ENCODE measurements around the gene ACTN4. TPM values are rescaled to one million over a fixed set of nuclear protein-coding genes. Genes with fewer than 3 reads are reported as not detected.

ACTN4 gene
- total RNA-seq, 2 donors from 2014 or later: 971 to 1,150 TPM

DNA sequence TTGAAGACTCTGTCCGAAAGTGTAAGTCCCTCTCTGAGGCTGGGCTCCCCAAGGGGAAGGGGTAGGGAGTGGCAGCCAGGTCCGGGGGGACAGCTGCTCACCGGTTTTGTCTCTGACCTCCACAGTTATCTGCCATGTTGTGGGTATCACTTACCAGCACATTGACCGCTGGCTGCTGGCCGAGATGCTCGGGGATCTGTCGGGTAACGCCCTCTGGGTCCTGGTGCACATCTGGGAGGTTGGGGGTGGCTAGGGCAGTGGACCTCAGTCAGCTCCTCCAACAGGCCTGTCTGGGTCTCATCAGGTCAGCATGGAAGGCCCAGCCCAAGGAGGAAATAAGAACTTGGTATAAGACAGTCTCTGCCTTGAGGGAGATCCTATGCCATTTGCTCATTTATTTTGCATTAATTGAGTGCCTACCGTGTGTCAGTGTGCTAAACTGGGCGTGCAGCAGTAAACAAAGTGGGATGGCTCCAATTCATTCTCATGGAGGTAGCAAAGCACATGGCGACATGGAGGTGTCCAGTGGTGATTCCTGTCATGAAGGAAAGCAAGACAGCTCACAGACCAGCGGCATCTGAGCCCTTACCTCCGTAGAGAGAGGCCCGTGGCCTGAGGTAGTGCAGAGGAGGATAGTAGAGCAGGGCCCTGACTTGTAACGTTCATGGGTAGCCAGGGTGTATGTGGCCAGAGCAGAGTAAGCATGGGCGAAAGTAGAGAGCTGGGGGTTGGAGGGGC is 14.8 kb upstream of the ACTN4 start:
- DNase-seq (no peak), ATAC-seq (no peak)
- intact Hi-C loops (cut with DNase I, micrococcal nuclease): loop anchor here in 1 of 2 donors (5.0 kb wide), 1 partner anchor 230 kb away; the partner anchor contains the start of gene FAM98C

DNA sequence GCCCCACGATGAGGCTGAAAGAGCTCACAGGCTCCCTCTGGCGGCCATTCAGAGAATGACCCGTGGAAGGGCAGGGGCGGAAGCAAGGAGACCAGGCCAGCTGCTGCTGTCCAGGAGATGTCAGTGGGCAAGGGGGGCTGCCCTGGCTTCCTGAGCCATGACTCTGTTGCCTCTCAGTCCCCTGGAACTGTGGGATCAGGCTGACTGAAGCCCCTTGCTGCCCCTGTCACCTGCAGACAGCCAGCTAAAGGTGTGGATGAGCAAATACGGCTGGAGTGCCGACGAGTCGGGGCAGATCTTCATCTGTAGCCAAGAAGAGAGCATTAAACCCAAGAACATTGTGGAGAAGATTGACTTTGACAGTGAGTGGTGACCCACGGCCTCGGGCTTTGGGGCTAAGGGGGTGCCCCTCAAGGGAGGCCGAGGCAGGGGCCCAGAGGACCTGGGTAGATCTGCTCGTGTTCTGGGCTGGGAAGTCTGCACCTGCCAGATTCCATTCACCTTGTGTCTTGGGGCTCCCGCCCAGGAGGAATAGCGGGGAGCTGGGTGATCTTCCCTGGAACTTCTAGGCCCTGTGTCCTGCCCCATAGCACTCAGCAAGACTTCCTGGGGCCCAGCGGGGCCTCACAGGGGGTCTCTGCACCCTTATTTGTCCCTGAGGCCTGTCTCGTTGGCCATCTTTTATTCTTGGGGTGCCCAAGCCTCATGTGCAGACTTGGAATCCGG is 12.5 kb upstream of the ACTN4 start:
- ATAC-seq (peak; percentile 7), DNase-seq (peak in 1 of 2 donors; percentile 82)
- intact Hi-C loops (cut with DNase I, micrococcal nuclease): loop anchor here in 1 of 2 donors (5.0 kb wide), 1 partner anchor 233 kb away; the partner anchor contains the start of gene FAM98C

DNA sequence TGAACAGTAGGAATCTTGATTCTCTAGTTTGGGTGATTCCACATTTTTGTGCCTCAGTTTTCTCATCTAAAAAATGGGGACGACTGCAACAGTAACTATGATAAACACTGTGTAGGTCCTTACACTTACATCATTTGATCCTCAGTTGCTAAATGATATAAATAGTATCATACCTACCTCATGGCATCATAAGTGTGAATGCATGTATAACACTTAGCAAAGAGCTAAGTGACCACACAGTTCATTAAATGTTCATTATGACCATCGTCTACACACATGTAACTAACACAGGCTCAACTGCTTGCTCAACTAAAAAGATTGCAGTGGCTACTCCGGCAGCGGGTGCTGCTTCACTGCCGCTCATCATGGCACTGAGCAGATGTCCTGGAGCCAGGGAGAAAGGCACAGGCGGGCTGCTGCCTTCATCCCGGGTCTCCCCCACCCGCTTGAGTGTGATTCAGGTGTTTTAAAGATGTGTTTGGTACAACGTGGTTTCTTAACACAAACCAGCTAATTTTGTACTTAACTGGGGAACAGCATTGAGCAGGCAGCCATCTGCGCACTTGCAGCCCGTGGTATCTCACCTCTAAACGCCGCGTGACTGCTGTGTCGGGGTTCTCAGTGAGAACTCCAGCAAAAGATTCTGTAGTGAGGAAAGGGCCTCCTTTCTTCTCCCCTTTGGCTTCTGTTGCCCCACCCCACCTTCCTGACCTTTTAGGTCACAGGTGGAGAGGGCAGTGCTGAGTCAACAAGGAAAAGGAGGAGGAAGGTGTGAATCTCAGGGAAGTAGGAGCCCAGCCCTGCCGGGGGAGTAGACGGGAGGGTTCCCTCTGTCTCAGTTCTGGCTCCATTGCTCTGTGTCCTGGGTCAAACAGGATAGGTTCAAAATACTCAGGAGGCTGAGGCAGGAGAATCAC is 11.7 kb upstream of the ACTN4 start:
- intact Hi-C loops (cut with DNase I, micrococcal nuclease): no loop called here
- DNase-seq: peak in 1 of 2 donors; percentile 25

DNA sequence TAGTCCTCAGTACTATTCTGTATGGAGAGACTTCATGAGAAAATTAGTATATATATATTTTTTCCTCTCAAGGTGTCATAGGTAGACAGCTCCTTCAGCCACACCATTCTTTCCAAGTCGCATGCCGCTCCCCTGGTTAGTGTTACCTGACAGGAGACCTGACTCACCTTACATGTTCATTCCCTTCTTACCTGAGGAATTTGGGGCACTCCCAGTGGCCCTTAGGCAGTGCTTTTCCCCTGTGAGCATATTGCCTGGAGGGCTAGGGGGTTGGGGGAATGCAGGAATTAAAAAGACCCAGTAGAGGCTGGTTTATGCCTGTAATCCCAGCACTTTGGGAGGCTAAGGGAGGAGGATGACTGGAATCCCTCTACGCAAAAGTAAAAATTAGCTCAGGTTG is 9.0 kb upstream of the ACTN4 start:
- ATAC-seq: no peak
- intact Hi-C loops (cut with DNase I, micrococcal nuclease): no loop called here
- no peak for DNase-seq

More for the DNA sequence above, 11.7 kb upstream of the ACTN4 start:
- peak; percentile 20 for ATAC-seq

DNA sequence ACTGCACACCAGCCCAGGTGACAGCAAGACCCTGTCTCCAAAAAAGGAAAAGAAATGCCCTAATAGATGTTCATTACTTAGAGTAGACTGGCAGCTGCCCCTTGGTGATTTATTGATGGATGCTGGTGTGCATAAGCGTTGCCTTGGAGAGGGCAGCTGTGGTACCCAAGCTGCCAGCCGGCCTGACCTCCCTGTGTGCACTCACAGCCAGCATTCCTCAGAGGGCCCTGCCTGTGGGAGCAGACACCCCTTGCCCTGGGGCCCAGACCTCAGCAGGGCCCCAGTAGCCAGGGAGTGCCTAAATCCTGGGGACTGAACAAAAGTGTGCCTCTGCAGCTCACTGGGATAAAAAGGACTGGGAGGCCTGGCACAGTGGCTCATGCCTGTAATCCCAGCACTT is 7.8 kb upstream of the ACTN4 start:
- no peak for DNase-seq
- intact Hi-C loops (cut with DNase I, micrococcal nuclease): no loop called here
- no peak for ATAC-seq

DNA sequence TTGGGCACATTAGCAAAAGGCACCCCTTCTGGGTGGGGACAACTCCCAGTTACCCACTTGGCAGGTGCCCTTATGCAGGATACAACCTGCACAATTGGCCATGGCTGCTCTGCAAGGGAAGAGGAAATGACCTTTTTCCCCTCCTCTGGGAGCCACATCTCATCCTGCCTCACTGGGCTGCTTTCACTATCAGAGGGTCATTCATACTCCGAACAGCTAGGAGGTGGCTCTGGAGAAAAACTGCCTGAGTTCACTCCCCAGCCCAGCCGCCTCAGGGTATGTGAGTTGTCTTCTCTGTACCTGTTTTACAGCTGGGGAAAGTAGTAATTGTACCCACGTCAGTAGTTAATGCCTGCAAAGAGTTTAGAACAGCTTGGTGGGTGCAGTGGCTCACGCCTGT is 7.1 kb upstream of the ACTN4 start:
- DNase-seq (no peak), ATAC-seq (peak; percentile 24)
- intact Hi-C loops (cut with DNase I, micrococcal nuclease): no loop called here

DNA sequence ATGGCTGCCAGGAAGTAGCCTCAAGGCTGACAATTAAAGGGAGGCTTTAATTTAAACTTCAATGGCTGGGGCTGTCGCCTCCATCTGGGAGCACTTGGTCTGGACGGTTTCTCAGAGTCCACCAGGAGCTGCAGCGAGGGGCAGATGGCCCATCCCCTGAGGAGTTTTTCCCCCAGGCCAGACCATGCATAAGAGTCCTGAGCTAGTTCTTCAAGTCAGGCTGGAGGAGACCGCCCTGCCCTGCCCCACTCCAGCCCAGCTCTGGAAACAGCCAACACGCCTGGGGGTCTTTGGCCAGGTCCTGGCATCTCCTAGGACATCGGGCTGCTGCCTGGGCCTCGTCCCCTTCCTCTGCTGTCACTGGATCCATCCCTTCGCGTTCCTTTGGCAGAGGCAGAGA is 5.3 kb upstream of the ACTN4 start:
- DNase-seq (no peak), ATAC-seq (peak; percentile 1)
- intact Hi-C loops (cut with DNase I, micrococcal nuclease): no loop called here

DNA sequence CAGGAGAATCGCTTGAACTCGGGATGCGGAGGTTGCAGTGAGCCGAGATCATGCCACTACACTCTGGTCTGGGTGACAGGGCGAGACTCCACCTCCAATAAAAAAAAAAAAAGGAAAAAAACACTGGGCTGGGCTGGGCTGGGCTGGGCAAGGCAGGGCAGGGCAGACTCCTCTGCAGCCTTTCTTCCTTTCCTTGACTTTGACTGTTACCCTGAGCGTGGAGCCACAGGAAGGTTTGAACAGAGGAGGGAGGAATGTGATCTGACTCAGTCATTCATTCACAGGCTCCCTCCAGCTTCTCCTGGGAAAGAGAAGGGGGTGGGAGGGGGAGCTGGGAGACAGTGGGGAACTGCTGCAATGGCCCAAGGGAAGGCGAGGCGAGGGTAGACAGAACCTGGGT is 2.7 kb upstream of the ACTN4 start:
- ATAC-seq: peak; percentile 46
- intact Hi-C loops (cut with DNase I, micrococcal nuclease): no loop called here
- peak; percentile 51 to 64 for DNase-seq

DNA sequence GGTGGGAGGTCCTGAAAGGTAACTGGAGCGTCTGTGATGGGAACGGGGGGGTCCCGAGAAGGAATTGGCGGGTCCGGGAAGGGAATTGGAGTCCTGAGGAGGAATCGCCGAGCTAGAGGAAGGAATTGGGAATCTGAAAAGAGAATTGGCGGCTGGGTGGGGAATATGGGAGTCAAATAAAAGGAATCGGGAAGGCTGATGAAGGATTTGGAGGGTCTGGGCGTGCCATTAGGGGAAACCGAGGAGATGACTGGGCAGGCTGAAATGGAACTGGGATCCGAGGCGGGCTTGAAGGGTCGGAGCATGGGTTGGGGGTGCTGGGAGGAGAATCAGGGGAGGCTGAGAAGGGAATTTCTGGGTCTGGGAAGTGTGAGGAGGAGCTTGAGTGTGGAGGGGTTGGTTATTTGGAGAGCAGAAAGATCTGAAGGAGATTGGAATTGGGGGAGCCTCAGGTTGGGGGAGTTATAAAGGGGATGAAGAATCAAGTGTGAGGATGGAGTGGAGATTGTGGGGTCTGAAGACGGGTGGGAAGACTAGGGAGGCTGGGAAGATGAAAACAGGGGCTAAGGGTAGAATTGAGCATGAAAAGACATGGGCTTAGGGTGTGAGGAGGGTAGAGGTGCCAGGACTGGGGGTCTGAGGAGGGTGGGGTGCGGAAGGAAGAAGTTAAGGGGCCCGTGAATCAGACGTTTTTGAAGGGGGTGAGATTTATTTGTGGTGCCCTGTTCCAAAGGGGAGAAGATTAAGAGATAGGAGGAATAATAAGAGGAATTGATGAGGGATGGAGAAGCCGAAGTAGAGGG is 718 bp downstream of the ACTN4 start:
- DNase-seq: no peak

DNA sequence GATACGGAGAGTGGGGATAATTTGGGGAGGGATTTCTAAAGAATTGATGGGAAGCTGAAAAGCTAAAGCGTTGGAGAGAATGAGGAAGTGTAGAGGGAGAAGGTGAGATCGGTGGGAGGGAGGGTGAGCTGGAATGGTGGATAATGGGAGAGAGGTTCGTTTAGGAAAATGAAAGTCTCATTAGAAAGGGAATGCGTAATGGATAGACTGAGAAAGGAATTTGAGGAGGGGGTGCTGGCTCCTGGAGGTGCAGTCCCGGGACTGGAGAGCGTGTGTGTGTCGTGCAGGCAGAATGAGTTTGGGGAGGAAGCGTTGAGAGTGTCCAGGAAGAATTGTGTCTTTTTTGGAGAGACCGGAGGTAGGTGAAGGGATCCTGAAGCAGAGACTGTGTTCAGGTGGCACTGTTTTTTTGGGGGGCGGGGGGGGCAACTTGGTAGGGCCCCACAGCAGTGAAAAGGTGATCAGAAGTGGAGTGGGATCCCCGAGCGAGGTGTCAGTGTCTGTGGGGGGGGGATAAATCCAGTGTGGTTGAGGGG is 1.4 kb downstream of the ACTN4 start:
- intact Hi-C loops (cut with DNase I, micrococcal nuclease): no loop called here
- ATAC-seq (no peak), DNase-seq (no peak)

More for the DNA sequence above, 718 bp downstream of the ACTN4 start:
- intact Hi-C loops (cut with DNase I, micrococcal nuclease): no loop called here
- no peak for ATAC-seq

DNA sequence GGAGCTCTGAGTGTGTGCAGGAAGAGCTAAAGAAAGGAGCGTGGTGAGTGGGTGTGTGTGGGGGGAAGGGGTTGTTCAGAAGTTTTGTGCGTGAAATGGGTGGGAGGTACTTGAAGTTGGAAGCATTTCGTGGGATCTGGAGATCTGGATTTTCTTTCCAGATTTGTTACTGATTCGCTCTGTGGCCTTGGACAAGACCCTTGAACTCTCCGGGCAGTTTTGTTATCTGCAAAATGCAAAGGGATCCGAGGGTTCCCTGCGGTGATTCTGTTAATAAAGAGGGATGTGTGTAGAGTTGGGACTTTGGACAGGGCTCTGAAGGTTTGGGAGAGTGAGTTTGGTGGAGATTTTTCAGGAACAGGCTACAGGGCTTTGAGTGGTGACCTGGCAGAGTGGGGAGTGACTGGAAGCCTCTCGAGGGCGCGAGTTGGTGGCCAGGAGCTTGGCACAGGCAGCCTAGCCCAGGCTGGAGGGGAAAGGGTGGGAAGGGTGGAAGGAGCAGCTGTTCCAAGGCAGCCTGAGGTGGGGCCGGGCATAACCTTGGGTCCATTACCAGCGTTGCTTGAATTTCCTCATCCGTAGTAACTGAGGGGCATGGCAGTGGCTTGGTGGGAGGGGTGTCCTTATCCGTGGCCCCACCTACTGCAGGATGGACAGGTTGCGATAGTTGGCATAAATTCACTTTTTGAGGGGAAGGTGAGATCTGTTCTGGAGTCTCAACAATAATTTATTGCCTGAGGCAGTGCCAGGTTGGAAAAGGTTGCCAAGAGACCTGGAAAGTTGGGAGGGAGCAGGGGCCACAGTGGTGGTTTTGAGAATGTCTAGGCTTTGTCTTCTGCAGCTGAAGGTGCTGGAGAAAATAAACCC is 2.1 kb downstream of the ACTN4 start:
- ATAC-seq (peak; percentile 58), DNase-seq (peak; percentile 82 to 92)
- intact Hi-C loops (cut with DNase I, micrococcal nuclease): loop anchor here in 1 of 2 donors (10.0 kb wide), 1 partner anchor 65 kb away; no protein-coding TSS in a partner anchor

DNA sequence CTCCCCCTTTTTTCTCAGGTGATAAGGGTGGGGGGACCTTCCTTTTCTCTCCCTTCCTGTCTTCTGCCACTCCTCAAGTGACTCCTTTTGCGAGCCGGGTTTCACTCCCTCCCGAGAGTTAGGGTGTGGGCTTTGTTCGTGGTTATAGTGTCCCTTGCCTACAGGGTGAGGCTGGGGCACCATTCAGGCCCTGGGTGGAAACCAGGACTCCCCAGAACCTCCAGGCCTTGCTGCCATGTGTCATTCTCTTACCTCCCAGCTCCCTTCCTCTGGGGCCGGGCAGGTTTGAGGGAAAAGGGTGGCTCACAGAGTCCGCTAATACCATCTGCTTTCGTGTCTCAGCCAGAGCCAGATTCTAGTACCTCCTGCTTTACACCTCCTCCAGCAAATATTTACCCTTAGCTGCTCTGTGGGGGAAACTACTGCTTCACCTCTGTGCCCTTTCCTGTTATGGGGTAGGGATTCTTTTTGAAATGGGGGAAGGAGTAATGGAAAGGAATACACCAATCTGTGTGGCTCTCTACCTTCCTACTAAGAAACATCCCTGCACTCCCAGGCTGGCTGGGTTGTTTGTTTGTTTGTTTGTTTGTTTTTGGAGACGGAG is 2.8 kb downstream of the ACTN4 start:
- peak; percentile 65 to 66 for DNase-seq
- ATAC-seq: peak; percentile 39
- intact Hi-C loops (cut with DNase I, micrococcal nuclease): loop anchor here in 1 of 2 donors (10.0 kb wide), 1 partner anchor 65 kb away; no protein-coding TSS in a partner anchor

DNA sequence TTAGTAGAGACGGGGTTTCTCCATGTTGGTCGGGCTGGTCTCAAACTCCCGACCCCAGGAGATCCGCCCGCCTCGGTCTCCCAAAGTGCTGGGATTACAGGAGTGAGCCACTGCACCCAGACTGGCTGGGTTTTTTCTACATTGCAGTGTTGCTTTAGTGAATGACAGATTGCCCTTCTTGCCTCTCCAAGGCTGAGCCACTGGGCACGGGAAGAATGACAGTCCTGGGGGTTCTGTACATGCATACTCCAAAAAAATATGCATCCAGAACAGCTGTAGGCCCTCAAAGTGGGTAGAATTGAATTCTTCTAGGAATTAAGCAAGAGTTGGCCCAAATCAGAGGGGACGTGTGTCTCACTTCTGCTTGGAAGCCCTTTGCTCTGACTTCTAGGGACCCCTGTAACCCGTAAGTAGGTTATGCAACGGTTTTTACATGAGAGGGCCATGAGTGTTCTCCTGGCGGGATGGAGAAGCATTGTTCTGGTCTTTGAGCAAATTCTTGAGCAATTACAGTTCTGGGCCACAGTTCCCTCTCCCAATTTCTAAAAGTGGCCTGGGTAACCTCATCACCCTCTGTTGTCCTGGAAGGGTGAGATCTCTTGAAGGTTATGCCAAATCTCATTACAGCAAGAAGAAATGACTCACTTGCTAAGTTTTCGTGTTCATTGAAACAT is 3.6 kb downstream of the ACTN4 start:
- intact Hi-C loops (cut with DNase I, micrococcal nuclease): loop anchor here in 1 of 2 donors (10.0 kb wide), 1 partner anchor 64 kb away; no protein-coding TSS in a partner anchor
- ATAC-seq (no peak), DNase-seq (no peak)

DNA sequence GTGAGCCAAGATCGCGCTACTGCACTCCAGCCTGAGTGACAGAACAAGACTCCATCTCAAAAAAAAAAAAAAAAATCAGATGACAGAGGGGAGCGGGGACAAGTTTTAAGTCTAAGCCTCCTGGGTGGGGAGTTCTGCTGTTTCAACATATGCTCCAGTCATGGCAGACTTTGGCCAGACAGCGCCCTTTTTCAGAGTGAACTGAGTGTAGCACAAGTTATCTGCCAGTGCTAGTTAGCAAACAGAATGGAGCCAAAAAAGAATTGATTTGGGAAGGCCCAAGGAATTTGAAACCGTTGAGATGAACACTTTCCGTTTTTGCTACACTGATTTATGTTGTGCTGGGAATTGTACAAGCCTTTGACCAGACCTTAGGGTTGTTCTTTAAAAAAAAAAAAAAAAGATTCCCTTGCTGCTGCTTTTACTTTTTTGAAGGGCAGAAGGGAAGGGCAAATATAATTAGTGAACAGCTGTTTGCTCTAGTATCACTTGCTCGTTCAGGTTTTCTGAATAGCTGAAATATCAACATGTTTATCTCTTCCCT is 5.7 kb downstream of the ACTN4 start:
- peak; percentile 60 to 82 for DNase-seq
- intact Hi-C loops (cut with DNase I, micrococcal nuclease): loop anchor here in 1 of 2 donors (10.0 kb wide), 1 partner anchor 62 kb away; no protein-coding TSS in a partner anchor
- peak; percentile 56 for ATAC-seq

DNA sequence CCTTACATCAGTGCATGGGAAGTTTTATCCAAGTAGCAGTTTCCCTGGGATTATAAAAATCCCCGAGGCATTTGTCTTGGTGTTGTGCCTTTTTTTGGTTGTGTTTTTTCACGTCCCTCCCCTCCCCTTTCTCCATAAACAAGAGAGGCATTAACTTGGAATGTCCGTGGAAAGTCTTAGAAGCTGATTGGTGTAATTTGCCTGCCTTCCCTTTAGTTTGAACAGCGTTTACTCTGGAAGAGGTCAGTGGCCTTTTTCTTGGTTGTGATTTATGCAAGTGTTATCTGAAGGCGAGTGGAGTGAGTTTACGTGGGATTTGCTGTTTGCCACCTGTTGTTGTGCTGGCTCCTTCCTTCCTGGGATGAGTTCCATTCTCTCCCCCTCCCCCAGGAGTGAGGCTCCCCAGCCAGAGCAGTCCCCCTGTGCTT is 7.2 kb downstream of the ACTN4 start:
- DNase-seq (no peak), ATAC-seq (no peak)
- intact Hi-C loops (cut with DNase I, micrococcal nuclease): loop anchor here in 1 of 2 donors (10.0 kb wide), 1 partner anchor 60 kb away; no protein-coding TSS in a partner anchor
